ENCODE data around the gene KCNJ14.

Gene KCNJ14

DNA sequence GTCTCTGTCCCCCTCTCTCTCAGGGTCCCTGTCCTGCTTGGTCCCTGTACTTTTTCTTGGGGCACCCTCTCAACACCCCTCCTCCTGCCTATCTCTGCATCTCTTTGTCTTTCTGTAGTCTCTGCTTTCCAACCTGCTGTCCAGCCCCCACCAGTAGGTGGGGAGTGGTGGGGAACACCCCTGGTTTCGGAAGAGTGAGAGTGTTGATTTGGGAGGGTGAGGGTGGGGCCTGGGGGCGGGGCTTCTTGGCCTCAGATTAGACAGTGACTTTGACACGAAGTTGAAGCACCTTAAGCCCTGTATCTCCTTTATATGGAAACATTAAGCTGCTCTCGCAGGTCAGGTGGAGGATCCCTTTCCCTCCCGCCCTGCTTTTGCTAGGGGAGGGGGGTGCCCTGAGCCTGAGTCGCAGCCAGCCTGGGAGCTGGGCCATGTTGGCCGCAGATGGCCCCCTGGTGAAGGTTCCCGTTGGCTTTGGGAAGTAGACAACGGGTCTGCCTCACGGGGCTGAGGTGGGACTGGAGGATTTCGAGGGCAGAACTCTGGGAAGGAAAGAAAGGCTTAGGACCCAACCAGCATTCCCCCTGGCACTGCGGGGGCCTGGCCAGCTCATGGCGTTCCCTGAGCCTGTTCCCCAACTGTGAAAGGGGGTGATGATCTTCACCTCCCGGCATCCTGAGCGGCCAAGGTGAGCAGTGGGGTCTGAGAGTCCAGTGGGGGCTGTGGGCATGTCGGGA is at the start of gene KCNJ14:
TSS of gene KCNJ14 (plus strand) at position 404 of the 737 bp plus-strand sequence. CDS start 6,151 bp downstream, outside the sequence.
- no peak for DNase-seq (ENCODE audit: low read depth in 3 of 3)

DNA sequence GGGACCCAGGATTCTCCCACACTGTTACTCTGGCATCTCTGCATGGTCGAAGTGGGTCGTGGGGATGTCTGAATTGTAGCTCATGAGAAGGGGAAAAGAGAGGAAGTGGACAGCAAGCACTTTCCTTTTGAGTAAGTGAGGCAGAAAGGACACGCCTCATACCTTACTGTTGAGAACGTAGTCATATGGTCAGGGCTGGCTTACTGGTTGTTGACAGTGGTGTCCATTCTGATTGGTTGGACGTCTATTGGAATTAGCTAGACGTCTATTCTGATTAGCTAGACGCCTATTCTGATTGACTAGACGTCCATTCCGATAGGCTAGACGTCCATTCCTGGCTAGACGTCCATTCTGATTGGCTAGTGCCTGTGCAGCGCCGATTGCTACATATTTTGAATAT is 49.5 kb upstream of the KCNJ14 start:
- DNase-seq (ENCODE audit: low read depth in 3 of 3), result no peak

DNA sequence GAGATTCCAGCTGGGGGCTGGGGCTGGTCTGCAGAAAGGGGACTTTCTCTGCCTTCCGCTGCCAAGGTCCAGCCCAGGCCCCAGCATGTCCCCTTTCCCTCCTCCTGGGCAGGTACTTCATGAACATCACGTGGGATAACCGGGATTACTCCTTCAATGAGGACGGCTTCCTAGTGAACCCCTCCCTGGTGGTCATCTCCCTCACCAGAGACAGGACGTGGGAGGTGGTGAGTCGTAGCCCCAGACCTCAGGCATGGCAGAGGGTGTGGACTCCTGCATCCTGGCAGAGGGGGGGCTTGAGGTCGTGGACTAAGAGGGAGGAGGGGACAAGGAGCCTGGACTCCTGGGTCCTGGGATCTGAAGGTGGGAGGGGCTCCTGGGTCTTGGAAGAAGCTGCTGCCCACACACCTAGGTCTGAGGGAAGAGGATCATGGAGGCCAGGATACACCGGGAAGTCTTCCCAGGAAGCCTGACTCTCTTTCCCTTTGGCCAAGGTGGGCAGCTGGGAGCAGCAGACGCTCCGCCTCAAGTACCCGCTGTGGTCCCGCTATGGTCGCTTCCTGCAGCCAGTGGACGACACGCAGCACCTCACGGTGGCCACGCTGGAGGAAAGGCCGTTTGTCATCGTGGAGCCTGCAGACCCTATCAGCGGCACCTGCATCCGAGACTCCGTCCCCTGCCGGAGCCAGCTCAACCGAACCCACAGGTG is 41.3 kb upstream of the KCNJ14 start:
- no peak for DNase-seq (ENCODE audit: low read depth in 3 of 3)

DNA sequence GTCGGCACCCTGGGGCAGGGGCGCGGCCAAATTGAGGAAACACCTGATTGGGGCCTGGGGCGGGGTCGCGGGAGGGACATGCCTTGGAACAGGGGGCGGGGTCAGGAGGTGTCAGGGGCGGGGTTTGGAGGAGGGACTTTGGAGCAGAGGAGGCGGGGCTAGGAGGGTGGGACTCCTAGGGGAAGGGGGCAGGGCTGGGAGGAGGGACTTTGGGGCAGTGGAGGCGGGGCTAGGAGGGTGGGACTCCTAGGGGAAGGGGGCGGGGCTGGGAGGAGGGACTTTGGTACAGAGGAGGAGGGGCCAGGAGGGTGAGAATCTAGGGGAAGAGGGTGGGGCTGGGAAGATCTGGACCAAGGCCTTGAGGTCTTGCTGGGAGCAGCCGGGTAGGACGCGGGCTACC is 40.0 kb upstream of the KCNJ14 start:
- DNase-seq (ENCODE audit: low read depth in 3 of 3), result peak; percentile 36 to 80 (median 48)

DNA sequence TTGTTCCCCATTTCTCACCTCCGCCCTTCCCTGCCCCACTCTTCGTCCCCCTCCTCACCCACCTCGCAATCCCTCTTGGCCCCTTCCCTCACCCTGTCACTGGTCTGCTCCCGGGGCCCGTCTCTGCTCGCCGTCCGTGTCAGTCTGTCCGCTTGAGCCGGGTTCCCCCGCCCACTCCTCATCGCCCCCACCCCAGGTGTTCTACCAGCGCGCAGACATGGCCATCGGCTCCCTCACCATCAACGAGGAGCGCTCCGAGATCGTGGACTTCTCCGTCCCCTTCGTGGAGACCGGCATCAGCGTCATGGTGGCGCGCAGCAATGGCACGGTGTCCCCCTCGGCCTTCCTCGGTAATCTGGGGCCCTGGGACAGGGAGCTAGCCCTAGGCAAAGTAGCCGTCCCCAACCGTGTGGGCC is 39.6 kb upstream of the KCNJ14 start:
- DNase-seq (ENCODE audit: low read depth in 3 of 3), result no peak

DNA sequence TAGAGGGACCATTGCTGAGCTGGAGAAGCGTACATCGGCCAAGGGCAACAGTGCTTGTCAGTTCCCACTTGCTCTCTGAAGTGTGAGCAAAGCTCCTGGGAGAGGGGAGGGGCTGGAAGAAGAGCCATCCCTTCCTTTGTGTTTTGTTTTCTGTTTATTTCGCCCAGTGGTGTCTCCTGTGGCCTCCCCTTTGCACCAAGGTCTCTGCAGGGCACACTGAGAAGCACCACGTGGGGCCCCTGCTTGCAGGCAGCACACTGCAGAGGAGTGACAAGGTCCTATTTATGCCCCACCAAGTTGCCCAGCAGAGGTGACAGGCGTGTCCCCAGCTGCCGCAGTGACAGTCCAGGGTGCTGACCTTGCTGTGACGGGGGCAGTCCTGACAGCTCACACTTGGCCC is 38.0 kb upstream of the KCNJ14 start:
- no peak for DNase-seq (ENCODE audit: low read depth in 3 of 3)

DNA sequence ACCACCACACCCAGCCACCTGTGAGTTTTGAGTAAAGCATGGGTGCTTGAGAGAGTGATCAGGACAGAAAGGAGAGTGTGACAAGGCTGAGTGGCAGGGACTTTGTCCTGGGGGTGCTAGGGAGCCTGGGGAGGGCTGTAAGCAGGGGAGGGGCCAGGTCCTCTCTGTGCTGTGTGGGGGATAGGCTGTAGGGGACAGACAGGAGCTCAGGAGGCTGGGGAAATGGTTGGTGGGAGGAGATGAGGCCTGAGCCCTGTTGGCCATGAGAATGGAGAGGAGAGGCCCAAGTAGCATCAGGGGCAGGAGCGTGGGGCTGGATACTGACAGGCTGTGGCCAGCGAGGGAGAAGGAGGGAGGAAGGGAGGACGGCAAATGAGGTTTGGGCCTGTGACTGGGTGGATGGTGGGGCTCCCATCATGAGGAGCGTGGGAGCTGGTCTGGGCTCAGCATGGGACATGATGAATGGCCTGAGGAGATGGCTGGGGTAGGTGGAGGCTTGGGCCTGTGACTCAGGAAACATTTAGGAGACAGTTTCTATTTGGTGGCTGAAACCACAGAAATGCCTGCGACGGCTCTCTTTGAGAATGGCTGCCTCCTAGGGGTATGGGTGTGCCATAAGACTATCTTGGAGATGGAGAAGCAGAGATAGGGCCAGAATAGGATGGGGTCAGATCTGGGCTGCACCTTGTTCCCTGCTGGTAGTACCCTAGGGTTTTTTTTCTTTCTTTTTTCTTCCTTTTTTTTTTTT is 36.9 kb upstream of the KCNJ14 start:
- no peak for DNase-seq (ENCODE audit: low read depth in 3 of 3)

DNA sequence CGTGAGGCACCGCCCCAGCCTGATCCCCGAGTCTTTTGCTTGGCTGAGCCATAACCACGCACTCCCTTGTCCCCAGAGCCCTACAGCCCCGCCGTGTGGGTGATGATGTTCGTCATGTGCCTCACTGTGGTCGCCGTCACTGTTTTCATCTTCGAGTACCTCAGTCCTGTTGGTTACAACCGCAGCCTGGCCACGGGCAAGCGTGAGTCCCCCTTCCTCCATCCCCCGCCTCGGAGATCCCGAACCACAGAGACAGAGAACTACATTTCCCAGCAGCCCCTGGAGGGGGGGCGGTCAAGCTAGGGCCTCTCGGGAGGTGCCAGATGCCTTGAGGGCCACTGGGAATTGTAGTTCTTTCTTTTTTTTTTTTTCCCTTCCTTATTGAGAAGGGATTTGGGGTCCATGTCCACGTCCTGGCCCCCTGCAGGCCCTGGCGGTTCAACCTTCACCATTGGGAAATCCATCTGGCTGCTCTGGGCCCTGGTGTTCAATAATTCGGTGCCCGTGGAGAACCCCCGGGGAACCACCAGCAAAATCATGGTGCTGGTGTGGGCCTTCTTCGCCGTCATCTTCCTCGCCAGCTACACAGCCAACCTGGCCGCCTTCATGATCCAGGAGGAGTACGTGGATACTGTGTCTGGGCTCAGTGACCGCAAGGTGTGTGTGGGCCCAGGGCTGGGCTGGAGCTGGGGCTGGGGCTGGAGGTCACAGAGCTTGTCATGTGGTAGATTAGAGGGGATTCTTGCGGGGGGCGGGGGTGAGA is 36.0 kb upstream of the KCNJ14 start:
- DNase-seq (ENCODE audit: low read depth in 3 of 3), result peak; percentile 38 to 72 (median 45)

DNA sequence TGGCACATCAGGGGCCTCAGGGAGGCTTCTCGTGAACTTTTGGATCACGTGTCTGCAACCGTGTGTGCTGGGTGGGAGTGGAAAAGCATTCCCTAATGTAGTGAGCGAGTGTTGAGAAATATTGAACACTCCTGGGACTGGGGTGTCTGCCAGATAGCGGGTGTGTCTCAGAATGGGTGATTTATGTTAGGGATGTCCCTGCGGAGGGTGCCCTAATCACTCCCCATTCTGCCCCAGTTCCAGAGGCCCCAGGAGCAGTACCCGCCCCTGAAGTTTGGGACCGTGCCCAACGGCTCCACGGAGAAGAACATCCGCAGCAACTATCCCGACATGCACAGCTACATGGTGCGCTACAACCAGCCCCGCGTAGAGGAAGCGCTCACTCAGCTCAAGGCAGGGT is 33.8 kb upstream of the KCNJ14 start:
- no peak for DNase-seq (ENCODE audit: low read depth in 3 of 3)

DNA sequence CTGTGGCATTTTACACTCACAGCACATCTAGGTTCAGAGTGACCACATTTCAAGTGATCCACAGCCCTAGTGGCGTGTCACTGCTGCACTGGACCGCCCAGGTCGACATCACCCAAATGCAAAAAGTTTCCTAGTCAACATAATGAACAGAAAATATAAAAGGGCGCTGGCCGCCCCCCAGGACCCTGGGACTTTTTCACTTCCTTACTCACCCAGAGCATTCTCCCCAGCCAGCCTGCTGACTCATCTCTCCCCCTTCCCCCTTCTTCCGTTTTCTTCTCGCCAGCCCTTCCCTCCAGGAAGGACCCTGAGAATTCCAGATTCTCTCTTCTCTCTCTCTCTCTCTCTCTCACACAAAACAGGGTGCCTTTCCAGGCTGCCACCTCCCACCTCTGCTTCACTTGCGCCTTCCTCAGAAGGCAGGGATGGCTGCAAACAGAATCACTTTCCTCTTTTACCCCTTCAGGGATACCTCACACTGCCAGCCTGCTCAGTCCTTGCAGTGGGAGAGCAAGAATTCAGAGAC is 30.6 kb upstream of the KCNJ14 start:
- no peak for DNase-seq (ENCODE audit: low read depth in 3 of 3)

DNA sequence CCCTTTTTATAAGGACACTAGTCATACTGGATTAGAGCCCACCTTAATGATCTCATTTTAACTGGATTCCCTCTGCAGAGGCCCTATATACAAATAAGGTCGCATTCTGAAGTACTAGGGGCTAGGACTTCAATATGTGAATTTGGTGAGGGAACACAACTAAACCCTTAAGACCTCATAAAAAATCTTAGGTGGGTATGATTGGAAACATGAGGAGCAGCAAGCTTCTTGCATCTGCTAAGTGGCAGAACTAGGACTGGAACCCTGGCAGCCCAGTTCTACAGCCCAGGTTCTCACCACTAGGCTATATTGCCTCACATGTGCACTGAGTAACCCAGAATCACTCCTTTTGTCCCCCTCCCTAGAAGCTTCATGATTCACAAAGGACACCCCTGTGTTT is 26.7 kb upstream of the KCNJ14 start:
- DNase-seq (ENCODE audit: low read depth in 3 of 3), result no peak

DNA sequence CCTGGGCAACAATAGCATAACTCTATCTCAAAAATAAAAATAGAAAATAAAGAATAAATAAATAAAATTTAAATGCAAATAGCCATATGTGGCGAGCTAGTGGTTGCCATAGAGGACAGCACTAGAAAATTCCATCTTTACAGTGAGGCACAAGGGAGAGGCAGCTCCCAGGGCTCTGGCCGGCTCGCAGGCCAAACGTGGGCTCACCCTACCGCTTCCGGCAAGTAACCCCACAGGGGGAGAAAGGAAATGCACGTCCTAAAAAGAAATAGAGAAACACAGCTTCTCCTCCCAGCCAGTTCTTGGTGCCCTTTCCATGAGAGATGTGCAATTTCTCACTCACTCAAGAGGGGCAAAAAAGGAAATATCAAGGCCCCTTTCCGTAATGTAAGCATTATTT is 22.0 kb upstream of the KCNJ14 start:
- DNase-seq (ENCODE audit: low read depth in 3 of 3), result no peak

DNA sequence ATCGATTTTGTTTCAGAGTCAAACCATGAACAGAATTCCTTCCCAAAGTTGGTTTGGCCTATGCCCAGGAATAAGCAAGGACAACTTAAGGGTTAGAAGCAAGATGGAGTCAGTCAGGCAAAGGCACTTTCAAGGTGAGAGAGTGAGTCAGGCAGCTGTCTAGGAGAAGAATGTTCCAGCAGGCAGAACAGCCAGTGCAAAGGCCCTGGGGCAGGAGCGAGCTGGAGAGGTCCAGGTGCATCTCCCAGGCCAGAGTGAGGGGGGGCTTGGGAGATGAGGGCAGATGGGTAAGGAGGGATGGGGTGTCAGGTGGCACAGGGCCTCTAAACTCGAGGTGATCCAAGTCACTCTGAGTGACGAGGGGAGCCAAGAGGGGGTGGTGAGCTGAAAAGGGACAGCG is 18.8 kb upstream of the KCNJ14 start:
- DNase-seq (ENCODE audit: low read depth in 3 of 3), result no peak

DNA sequence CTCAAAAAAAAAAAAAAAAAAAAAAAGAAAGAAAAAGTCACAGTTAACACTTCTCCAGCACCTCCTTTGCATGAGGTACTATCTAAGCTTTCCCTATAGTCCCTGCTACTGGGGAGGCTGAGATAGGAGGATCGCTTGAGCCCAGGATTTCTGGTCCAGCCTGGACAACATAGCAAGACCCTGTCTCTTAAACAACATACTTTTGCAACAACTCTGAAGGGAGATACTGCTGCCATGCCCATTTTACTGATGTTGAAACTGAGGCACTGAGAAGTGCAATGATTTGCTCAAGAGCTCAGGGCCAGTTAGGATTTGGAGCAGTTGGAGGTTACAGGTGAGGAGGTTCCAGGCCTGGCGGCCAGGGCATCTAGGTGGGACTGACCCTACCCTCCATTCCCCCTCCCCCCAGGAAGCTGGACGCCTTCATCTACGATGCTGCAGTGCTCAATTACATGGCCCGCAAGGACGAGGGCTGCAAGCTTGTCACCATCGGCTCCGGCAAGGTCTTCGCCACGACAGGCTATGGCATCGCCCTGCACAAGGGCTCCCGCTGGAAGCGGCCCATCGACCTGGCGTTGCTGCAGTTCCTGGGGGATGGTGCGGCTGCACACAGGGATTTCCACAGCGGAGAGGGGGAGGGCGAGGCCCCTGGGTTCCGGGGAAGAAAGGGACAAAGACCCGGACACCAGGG is 13.9 kb upstream of the KCNJ14 start:
- no peak for DNase-seq (ENCODE audit: low read depth in 3 of 3)

DNA sequence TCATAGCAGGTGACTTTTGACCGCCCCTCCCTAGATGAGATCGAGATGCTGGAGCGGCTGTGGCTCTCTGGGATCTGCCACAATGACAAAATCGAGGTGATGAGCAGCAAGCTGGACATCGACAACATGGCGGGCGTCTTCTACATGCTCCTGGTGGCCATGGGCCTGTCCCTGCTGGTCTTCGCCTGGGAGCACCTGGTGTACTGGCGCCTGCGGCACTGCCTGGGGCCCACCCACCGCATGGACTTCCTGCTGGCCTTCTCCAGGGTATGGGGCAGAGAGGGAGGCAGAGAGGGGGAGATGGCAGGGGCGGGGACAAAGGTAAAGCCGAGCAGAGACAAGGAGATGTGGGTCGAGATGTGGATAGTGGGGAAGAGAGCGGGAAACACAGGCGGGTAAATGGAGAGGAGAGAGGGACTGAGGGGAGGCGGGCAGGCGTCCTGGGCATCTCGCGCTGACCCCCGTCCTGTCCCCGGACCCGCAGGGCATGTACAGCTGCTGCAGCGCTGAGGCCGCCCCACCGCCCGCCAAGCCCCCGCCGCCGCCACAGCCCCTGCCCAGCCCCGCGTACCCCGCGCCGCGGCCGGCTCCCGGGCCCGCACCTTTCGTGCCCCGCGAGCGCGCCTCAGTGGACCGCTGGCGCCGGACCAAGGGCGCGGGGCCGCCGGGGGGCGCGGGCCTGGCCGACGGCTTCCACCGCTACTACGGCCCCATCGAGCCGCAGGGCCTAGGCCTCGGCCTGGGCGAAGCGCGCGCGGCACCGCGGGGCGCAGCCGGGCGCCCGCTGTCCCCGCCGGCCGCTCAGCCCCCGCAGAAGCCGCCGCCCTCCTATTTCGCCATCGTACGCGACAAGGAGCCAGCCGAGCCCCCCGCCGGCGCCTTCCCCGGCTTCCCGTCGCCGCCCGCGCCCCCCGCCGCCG is 13.0 kb upstream of the KCNJ14 start:
- no peak for DNase-seq (ENCODE audit: low read depth in 3 of 3)

DNA sequence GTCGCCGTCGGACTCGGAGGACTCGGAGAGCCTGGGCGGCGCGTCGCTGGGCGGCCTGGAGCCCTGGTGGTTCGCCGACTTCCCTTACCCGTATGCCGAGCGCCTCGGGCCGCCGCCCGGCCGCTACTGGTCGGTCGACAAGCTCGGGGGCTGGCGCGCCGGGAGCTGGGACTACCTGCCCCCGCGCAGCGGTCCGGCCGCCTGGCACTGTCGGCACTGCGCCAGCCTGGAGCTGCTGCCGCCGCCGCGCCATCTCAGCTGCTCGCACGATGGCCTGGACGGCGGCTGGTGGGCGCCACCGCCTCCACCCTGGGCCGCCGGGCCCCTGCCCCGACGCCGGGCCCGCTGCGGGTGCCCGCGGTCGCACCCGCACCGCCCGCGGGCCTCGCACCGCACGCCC is 12.1 kb upstream of the KCNJ14 start:
- no peak for DNase-seq (ENCODE audit: low read depth in 3 of 3)

DNA sequence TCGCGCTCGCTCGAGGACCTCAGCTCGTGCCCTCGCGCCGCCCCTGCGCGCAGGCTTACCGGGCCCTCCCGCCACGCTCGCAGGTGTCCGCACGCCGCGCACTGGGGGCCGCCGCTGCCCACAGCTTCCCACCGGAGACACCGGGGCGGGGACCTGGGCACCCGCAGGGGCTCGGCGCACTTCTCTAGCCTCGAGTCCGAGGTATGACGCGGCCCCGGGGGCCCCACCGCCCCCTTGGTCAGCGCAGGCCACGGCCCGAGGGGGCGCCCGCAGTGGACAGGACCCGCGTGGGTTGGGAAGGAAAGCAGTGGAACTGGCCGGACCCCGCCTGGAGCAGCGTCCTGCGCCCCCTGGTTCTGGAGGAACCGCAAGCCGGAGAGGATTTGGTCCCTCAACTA is 11.6 kb upstream of the KCNJ14 start:
- DNase-seq (ENCODE audit: low read depth in 3 of 3), result no peak

DNA sequence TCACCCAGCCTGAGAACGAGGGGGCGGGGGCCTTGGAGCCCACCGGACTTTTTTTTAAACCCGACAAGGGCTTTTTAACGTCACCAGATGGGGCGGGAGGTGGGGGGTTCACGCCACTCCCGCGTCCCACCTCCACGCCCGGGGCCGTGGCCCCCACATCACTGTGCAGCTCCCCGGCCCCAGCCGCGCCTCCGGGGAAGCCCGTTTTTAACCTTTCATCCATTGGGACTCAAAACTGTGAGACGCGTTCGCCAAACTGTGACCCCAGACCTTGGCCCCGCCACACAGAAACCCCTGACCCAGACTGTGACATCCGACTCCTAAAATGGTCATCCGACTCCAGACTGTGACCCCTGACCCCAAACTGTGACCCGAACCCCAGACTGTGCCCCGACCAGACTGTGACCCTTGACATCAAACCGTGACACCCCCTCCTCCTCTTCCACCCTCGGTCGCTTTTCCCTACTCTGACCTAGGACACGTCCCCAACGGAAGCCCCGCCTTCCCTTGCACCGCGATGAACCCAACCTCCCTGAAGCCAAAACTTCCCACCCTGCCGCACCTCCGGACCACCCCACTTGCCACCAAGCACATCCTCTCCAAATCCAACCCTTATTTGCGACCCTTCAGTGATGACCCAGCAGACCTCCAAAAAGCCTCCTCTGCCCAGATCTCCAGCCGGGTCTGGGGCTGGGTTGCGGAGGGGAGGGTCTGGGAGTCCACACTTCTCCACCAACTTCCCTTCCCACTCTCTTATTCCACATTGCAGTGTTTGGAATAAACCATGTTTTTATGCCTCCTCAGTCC is 11.0 kb upstream of the KCNJ14 start:
- no peak for DNase-seq (ENCODE audit: low read depth in 3 of 3)

DNA sequence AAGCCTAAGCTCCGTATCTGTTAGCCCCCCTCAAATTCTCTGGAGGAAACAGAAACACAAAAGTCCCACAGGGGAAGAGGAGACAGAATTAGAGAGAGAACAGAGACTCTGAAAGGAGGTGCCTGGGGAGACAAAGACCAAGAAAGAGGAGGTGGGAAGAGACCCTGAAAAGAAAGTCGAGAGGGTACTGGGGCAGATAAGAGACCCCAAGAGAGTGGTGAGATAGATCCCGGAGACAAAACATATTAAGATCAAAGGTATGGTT is 10.5 kb upstream of the KCNJ14 start:
- DNase-seq (ENCODE audit: low read depth in 3 of 3), result no peak

DNA sequence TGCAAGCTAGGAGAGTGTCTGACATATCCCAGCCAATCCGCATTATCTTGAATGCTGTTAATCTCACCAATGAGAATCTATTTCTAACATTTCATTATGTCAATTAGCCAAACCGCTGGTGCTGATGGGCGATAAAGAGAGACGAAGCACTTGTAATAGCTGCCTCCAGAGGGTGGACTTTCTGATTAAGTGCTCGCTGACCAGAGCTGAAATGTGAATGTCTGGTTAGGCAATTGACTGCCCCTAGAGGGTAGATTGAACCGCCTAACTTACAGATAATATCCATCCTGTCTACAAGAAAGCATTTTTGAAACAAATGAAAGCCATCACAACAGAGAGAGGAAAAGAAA is 10.1 kb upstream of the KCNJ14 start:
- no peak for DNase-seq (ENCODE audit: low read depth in 3 of 3)
